Upper lobe of left lung (tissue), 6 donors: ENCODE measurements around the gene HDAC3. TPM values are rescaled to one million over a fixed set of nuclear protein-coding genes. Genes with fewer than 3 reads are reported as not detected.

Experiments
- ATAC-seq, 2 donors: fragments of 200-7000 bp; cut with Tn5 transposase; one replicate each; pipeline ENCODE4 v1.9.1; 2022; ENCODE audit warnings: mild to moderate bottlenecking in 2 of 2, moderate library complexity in 2 of 2; ENCODE audit not compliant: low FRiP score in 2 of 2
- DNase-seq, 2 donors: peaks; one replicate each; pipeline ENCODE4 v3.0.0-alpha.2; 2019 to 2020
- H3K27ac ChIP-seq, 4 donors: fragments of 200-600 bp; sonication (generic); one replicate each; pipeline ENCODE4 v1.5.1; 2016 to 2019
- H3K27me3 ChIP-seq, 4 donors: fragments of 200-600 bp; sonication (generic); one replicate each; pipeline ENCODE4 v1.5.1; 2017 to 2019
- H3K36me3 ChIP-seq, 4 donors: fragments of 200-600 bp; sonication (generic); one replicate each; pipeline ENCODE4 v1.5.1; 2016 to 2019
- H3K4me1 ChIP-seq, 4 donors: fragments of 200-600 bp; sonication (generic); one replicate each; pipeline ENCODE4 v1.5.1; 2018 to 2019
- H3K4me3 ChIP-seq, 4 donors: fragments of 200-600 bp; sonication (generic); one replicate each; pipeline ENCODE4 v1.5.1; 2017 to 2019; ENCODE audit warnings: mild to moderate bottlenecking in 2 of 4, moderate library complexity in 1 of 4
- H3K9me3 ChIP-seq, 4 donors: fragments of 200-600 bp; sonication (generic); one replicate each; pipeline ENCODE4 v1.5.1; 2018 to 2019
- CTCF ChIP-seq, 6 experiments: fragments of 450-650 bp in 4 of 6; fragments of 200-600 bp in 2 of 6; sonication (generic) in 2 of 6; IDR thresholded peaks; one replicate each; pipeline ENCODE4 v1.5.1; 2016 to 2019; ENCODE audit warnings: antibody characterized with exemption in 6 of 6
- EP300 ChIP-seq, 4 donors: sonication (generic); formaldehyde crosslinking; IDR thresholded peaks; one replicate each; pipeline ENCODE4 v1.5.1; 2017; ENCODE audit warnings: antibody characterized with exemption in 4 of 4, control low read depth in 2 of 4
- POLR2A ChIP-seq, 4 donors: fragments of 450-650 bp; IDR thresholded peaks; one replicate each; pipeline ENCODE4 v1.5.1; 2016 to 2017; ENCODE audit warnings: antibody characterized with exemption in 4 of 4, mild to moderate bottlenecking in 2 of 4
- POLR2AphosphoS5 ChIP-seq, 2 donors: sonication (generic); formaldehyde crosslinking; IDR thresholded peaks; one replicate each; pipeline ENCODE4 v1.5.1; 2017; ENCODE audit warnings: antibody characterized with exemption in 2 of 2
- WGBS, 2 donors: methylation state at CpG; one replicate each; pipeline ENCODE4 v1.1.5; 2017 to 2018; 5-methylcytosine and 5-hydroxymethylcytosine counted together
- total RNA-seq, 6 donors: library from RNA; depleted of rRNA in 4 of 6; stranded (reverse); fragments of >200 nt in 4 of 6; gene quantifications; one replicate each; pipeline versions ENCODE4 v1.1.0 to v1.2.1, GENCODE V29; 2016 to 2021
- donor health status: DM: no; HTN: no; CAD: no; lungs with moderate emphysema.
- donor health status: DM: no; HTN: yes; CAD: no; lungs with severe emphysema.

Gene HDAC3
- total RNA-seq, 6 donors from 2014 or later = 37.2 to 76.5 (median 47.6) TPM

DNA sequence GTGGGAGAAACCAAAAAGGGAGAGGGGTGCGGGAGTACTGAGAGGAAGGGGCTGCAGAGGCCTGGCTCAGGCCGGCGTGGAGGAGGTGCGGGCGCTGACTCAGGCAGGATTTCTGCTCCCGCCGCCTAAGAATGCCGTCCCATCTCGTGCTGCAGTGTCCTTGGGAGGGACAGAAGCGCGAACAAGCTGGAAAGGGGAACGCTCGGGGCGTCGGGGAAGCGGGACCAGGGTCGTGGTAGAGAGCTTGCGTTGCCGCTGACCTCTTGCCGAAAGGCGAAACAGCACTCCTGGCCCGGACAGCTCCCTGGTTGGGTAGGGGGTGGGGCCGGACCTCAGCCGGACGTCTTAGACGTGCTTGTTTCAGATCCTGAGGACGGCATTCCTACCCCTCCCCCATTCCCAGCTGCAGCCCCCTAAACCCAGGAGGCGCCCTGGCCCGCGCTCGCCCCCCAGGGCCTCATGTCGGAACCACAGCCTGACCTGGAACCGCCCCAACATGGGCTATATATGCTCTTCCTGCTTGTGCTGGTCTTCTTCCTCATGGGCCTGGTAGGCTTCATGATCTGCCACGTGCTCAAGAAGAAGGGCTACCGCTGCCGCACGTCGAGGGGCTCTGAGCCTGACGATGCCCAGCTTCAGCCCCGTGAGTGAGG is 1.2 kb upstream of the HDAC3 start:
- DNase-seq (peak; percentile 66 to 90), ATAC-seq (peak; percentile 51 to 73)
- H3K4me3 ChIP-seq = peak overlapping the region; percentile 70 to 91 (median 78)
- TF ChIP-seq POLR2AphosphoS5 (IDR thresholded peaks at IDR 0.05) (no peak), EP300 (IDR thresholded peaks at IDR 0.05) (no peak), CTCF (IDR thresholded peaks at IDR 0.05) (peak in 4 of 6 experiments; percentile 23 to 55 (median 41))
- peaks cover 0 to 6% (median 5%) of the 10 kb centered on the region in 4 donors for H3K36me3 ChIP-seq
- H3K4me1 ChIP-seq = peaks cover 28 to 38% (median 33%) of the 10 kb centered on the region in 4 donors
- 0 to 1% methylated on average over 11 to 16 of the region's 40 CpGs for WGBS, 2 donors
- H3K27me3 ChIP-seq = no peaks in the 10 kb centered on the region
- no peaks in the 10 kb centered on the region for H3K9me3 ChIP-seq
- peak overlapping the region; percentile 59 to 88 (median 80) for H3K27ac ChIP-seq

- TF ChIP-seq EP300 (IDR thresholded peaks at IDR 0.05) (no peak), POLR2A (IDR thresholded peaks at IDR 0.05) (no peak), POLR2AphosphoS5 (IDR thresholded peaks at IDR 0.05) (no peak), CTCF (IDR thresholded peaks at IDR 0.05) (no peak)
- H3K4me3 ChIP-seq = peak overlapping the region; percentile 70 to 91 (median 78)
- H3K27ac ChIP-seq = peak overlapping the region; percentile 59 to 88 (median 80)
- ATAC-seq (peak; percentile 46), DNase-seq (peak; percentile 35 to 91)
- H3K36me3 ChIP-seq = peaks cover 0 to 9% (median 7%) of the 10 kb centered on the region in 4 donors
- WGBS, 2 donors = 2% methylated on average over 20 to 24 of the region's 63 CpGs
- H3K4me1 ChIP-seq = peaks cover 28 to 44% (median 33%) of the 10 kb centered on the region in 4 donors
- no peaks in the 10 kb centered on the region for H3K27me3 ChIP-seq
- no peaks in the 10 kb centered on the region for H3K9me3 ChIP-seq
Observed at GRCh38 chr5:141637123-141637766, 596 bp upstream of the HDAC3 start.

GRCh38 chr5:141636106-141636412 is 590 bp downstream of the HDAC3 start:
- H3K36me3 ChIP-seq = peaks cover 0 to 9% (median 8%) of the 10 kb centered on the region in 4 donors
- no peaks in the 10 kb centered on the region for H3K27me3 ChIP-seq
- peaks cover 28 to 45% (median 33%) of the 10 kb centered on the region in 4 donors for H3K4me1 ChIP-seq
- ATAC-seq = no peak
- H3K27ac ChIP-seq = peak overlapping the region; percentile 63 to 88 (median 80)
- 6 to 14% methylated on average over 3 to 4 of the region's 4 CpGs for WGBS, 2 donors
- no peaks in the 10 kb centered on the region for H3K9me3 ChIP-seq
- DNase-seq = no peak
- TF ChIP-seq EP300 (IDR thresholded peaks at IDR 0.05) (no peak), POLR2A (IDR thresholded peaks at IDR 0.05) (no peak), POLR2AphosphoS5 (IDR thresholded peaks at IDR 0.05) (no peak), CTCF (IDR thresholded peaks at IDR 0.05) (no peak)
- peak overlapping the region; percentile 76 to 91 (median 83) for H3K4me3 ChIP-seq

DNA sequence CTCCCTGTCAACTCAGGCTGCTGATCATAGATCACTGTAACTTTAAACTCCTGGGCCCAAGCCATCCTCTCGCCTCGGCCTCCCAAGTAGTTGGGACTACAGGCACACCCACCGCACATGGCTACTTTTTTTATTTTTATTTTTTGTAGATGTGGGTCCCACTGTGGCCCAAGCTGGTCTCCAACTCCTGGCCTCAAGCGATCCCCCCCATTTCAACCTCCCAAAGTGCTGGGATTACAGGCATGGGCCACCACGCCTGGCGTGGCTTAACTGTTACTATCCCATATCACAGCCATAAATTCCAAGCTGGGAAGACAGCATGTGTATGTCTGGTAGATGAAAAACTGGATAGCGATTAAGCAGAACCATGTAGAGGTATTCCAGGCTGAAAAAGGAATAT is 1.0 kb downstream of the HDAC3 start:
- 81% methylated on average over 7 of the region's 7 CpGs for WGBS, 2 donors
- peaks cover 28 to 45% (median 33%) of the 10 kb centered on the region in 4 donors for H3K4me1 ChIP-seq

More for the DNA sequence above, 1.0 kb downstream of the HDAC3 start:
- no peak for ATAC-seq
- peak overlapping the region; percentile 76 to 91 (median 83) for H3K4me3 ChIP-seq
- H3K27me3 ChIP-seq = no peaks in the 10 kb centered on the region
- peaks cover 0 to 9% (median 6%) of the 10 kb centered on the region in 4 donors for H3K36me3 ChIP-seq
- no peaks in the 10 kb centered on the region for H3K9me3 ChIP-seq
- H3K27ac ChIP-seq = peak overlapping the region in 1 of 4 donors; percentile 86
- no peak for TF ChIP-seq POLR2AphosphoS5 (IDR thresholded peaks at IDR 0.05)
- TF ChIP-seq EP300 (IDR thresholded peaks at IDR 0.05) = no peak
- no peak for TF ChIP-seq CTCF (IDR thresholded peaks at IDR 0.05)
- no peak for TF ChIP-seq POLR2A (IDR thresholded peaks at IDR 0.05)
- no peak for DNase-seq
